Tracheal epithelial cell (primary cell): ENCODE data around the gene PDE3A. TPM values are rescaled to one million over a fixed set of nuclear protein-coding genes. Genes with fewer than 3 reads are reported as not detected.

Source experiments
- total RNA-seq: library from RNA; depleted of rRNA; stranded (reverse); fragments of >200 nt; gene quantifications from 2 replicates; pipeline ENCODE4 v1.2.1, GENCODE V29; 2014

The PDE3A gene
- not detected in 2 replicates for total RNA-seq

DNA sequence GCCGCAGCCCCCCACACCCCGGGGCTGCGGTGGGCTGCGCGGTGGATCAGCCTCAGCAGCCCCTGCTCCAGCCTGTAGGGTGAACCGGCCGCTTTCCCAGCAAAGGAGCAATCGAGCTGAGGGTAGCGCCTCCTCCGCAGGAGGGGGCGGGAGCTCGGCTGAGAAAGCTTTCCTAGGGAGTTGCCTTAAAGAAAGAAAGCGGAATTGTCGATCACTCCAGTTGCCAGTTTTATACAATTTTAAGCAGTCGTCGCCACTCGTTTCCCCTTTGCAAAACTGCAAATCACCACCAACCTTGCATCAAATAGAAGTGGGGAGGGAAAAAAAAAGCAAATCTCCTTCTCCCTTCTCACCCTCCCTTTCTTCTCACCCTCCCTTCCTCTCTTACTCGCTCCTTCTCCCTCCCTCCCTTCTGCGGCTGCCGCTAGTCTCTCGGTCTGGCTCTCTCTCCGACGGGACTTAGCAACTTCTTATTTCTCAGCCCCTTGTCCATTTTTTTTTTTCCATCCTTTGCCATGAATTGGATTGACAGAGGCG, at the start of gene PDE3A:
Gene PDE3A, plus strand, starts transcription at position 424 of the 537 bp plus-strand sequence. CDS start 748 bp downstream, outside the sequence.

DNA sequence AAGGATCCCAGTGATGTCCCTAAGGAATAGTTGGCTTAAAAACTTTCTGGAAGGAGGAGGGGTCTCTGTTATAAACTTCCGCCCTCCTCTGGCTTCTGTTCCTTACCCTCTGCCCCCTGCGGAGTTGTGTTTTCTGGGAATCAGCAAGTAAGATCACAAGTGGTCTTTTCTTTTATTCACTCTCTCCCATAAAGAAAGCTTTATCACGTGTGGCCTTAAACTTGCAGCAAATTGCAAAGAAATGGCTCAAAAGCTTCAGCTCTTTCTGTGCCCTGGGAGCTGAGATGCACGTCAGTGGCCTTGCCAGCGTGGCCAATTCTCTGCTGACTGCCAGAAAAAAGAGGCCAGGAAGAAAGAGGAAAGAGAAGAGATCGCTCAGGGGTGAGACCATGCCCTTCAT, 326.9 kb downstream of the PDE3A start, which contains the start of gene SLCO1C1:
Gene SLCO1C1, plus strand, starts transcription at position 101 of the 400 bp plus-strand sequence. CDS start 4,245 bp downstream, outside the sequence.

